ENCODE data around the gene SUB1.

SUB1 gene

GRCh38 chr5:32646061-32646969, 61.0 kb downstream of the SUB1 start:
- no peak for DNase-seq

DNA sequence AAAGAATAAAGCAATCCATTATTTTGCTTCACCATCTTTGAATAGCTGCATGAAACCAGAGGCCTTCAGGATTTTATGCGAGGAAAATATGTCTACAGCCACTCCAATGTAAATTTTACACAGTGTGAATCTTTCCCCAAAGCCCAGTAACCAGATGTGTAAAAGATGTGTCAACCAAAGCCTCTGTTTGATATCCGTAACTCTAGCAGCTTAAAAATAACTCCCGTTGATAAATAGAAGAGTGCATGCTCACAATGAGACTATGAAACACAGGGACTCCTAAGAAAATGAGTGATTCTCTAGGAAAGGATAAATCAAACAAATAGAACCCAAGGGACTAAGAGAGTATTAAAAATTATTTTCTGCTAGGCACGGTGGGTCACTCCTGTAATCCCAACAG, 65.7 kb downstream of the SUB1 start:
- no peak for DNase-seq

- DNase-seq: no peak
Observed at GRCh38 chr5:32651638-32652037, 66.3 kb downstream of the SUB1 start.

Data from GDM1 (cell line).